SK-N-SH (cell line): ENCODE data around the gene PECR.

Experiments used
- CHD2 ChIP-seq: fragments of 150-350 bp; IDR thresholded peaks from 2 replicates; pipeline ENCODE4 v1.6.1; 2018; ENCODE audit warnings: low read length; ENCODE audit not compliant: partially characterized antibody
- CTCF ChIP-seq: fragments of 200-600 bp; sonication (generic); IDR thresholded peaks from 2 replicates; pipeline ENCODE4 v1.6.1; 2017; ENCODE audit warnings: antibody characterized with exemption, mild to moderate bottlenecking, moderate library complexity
- ELF1 ChIP-seq: IDR thresholded peaks from 2 replicates; pipeline ENCODE4 v1.4.0; 2012
- EZH2phosphoT487 ChIP-seq: fragments of 200-600 bp; sonication (generic); IDR thresholded peaks from 2 replicates; pipeline ENCODE4 v1.6.1; 2017; ENCODE audit warnings: low read depth, mixed run types, mild to moderate bottlenecking, antibody characterized with exemption, moderate library complexity, borderline replicate concordance
- FOXJ3 ChIP-seq: sonication (generic); formaldehyde crosslinking; IDR thresholded peaks from 2 replicates; pipeline ENCODE4 v1.5.1; 2020; ENCODE audit warnings: mild to moderate bottlenecking, missing genetic modification reagents
- POLR2AphosphoS5 ChIP-seq: IDR thresholded peaks from 2 replicates; pipeline ENCODE4 v1.6.1; 2012; ENCODE audit warnings: low read depth, low read length
- SMC3 ChIP-seq: IDR thresholded peaks from 2 replicates; pipeline ENCODE4 v1.6.1; 2012; ENCODE audit warnings: low read depth, low read length, improper control_type of control experiment

GRCh38 chr2:216073773-216074172, 7.8 kb downstream of the PECR start:
- no peak for TF ChIP-seq CTCF
- no peak for TF ChIP-seq CHD2
- TF ChIP-seq SMC3, result no peak
- TF ChIP-seq POLR2AphosphoS5, result no peak
- no peak for TF ChIP-seq EZH2phosphoT487
- no peak for TF ChIP-seq FOXJ3 (CRISPR knock-in tag)
- TF ChIP-seq ELF1, result no peak
